GM21528 (cell line): ENCODE data around the gene MICAL2.

Experiments used
- ATAC-seq: cut with Tn5 transposase; IDR thresholded peaks from one replicate; pipeline ENCODE4 v1.9.1; 2021; ENCODE audit warnings: mild to moderate bottlenecking, moderate library complexity; ENCODE audit not compliant: unreplicated experiment, low FRiP score

MICAL2 gene

GRCh38 chr11:12261551-12261950 is 151.2 kb downstream of the MICAL2 start:
- no peak for ATAC-seq

- no peak for ATAC-seq
These were observed 152.8 kb downstream of the MICAL2 start for GRCh38 chr11:12263141-12263693.

GRCh38 chr11:12264361-12264760 is 154.0 kb downstream of the MICAL2 start:
- no peak for ATAC-seq

GRCh38 chr11:12266132-12266531 is 155.7 kb downstream of the MICAL2 start:
- ATAC-seq: no peak

- ATAC-seq: no peak
These were observed 156.6 kb downstream of the MICAL2 start for GRCh38 chr11:12266943-12267342.

- no peak for ATAC-seq
These were observed 157.5 kb downstream of the MICAL2 start for GRCh38 chr11:12267921-12268320.

- ATAC-seq: no peak
These were observed 158.7 kb downstream of the MICAL2 start for GRCh38 chr11:12269104-12269441.

GRCh38 chr11:12269446-12270214 is 159.2 kb downstream of the MICAL2 start:
- no peak for ATAC-seq

GRCh38 chr11:12270215-12270797 is 159.9 kb downstream of the MICAL2 start:
- no peak for ATAC-seq

DNA sequence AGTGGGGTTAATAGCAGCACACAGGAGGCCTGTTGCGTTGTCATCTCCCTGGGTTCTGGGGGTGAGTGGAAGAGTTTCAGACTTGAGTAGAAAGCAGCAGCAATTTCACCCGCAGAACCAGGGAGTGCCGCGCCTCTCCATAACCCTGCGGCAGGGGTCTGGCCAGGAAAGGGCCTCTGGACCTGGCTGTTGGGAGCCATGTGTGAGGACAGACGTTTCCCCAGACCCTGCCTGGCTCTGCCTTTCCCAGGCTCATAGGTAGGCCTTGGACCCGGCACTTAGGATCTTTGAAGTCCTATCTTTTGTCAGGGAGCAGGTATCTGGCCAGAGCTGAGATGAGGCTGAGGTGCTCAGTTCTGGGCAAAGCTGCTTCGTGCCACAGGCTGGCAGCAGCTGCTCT is 160.4 kb downstream of the MICAL2 start:
- no peak for ATAC-seq

GRCh38 chr11:12271241-12271640 is 160.9 kb downstream of the MICAL2 start:
- ATAC-seq: no peak

DNA sequence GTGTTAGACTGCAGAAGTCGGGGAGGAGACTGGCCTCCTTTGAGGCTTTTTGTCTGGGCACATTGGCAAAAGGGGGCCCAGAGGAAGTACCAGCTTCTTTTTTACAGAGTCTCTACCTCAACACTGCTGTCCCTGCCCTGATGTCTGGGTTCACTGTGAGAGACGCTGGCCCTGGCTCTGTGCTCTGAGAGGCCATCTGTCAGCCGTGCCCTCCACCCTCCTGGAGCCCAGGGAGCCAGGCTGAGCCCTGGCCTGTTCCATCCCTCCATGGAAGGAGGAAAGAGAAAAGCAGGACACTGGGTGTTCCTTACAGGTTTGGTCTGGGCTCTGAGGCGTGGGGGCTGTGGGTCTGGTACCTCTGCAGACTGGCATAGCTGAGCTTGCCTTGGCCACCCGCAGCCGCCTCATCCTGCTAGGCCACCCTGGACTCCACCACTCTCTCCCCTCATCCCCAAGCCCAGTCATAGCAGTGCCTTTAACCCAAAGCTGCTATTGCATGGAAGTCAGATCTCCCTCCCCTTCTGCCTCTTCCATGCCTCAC is 161.5 kb downstream of the MICAL2 start:
- no peak for ATAC-seq

- ATAC-seq: no peak
These were observed 162.6 kb downstream of the MICAL2 start for GRCh38 chr11:12272821-12273617.

DNA sequence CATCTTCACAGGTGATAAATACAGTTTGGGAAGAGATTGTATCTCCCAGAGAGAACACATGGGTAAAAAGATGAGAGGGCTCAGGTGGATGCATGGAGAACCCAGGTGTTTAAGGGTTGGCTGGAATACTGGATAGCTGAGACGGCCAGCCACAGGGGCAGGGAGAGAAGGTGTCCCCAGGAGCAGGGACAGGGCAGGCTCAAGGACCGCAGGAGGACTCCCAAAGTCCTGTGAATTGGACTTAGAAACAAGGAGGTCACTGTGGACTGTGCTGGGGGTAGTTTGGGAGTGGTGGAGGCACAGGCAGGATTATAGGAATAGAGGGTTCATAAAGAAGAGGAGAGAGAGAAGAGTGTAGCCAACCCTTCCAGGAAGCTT is 163.2 kb downstream of the MICAL2 start:
- ATAC-seq: no peak

- ATAC-seq: no peak
These were observed 163.7 kb downstream of the MICAL2 start for GRCh38 chr11:12274056-12274455.

DNA sequence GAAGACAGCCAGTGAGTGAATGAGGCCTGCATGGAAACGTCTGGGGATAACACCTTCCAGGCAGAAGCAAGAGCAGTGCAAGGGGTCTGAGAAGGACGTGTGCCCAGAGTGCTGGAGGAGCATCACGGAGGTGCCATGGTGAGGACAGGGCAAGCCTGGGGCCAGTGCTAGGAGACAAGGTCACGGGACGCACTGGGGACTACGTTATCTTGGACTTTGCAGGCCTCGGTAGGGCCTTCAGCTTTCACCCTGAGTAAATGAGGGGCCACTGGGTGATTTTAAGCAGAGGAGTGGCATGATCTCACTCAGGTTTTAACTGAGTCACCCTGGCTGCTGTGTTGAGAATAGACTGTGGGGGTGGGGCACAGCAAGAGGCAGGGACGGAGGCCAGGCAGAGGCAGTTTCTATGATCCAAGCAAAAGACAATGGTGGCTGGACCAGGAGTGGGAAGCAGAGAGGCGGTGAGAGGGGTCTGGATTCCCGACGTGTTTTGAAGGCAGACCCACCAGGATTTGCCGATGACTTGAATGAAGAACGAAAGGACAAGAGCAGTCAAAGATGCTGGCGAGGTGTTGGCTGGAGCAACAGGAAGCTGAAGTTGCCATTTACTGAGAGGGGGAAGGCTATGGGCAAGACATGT is 164.3 kb downstream of the MICAL2 start:
- no peak for ATAC-seq

- ATAC-seq: no peak
These were observed 165.4 kb downstream of the MICAL2 start for GRCh38 chr11:12275818-12276217.

DNA sequence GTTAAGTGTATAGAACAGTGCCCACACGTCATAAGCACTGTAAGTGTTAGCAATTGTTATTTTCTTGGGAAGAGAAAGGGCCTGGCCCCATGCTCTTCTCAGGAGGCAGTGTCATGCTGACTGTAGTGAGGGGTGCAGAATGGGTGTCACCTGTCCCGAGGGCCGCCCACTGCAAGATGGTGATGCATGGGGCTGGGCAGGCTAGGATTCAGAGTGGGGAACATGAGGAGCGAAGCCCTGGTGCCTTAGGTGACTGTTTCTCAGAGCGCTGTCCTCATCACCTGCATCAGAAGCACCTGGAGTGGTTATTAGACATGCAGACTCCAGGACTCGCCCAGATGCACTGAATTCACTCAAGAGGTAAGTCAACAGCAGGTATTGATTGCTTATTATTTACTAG is 166.0 kb downstream of the MICAL2 start:
- no peak for ATAC-seq

GRCh38 chr11:12276831-12277475 is 166.6 kb downstream of the MICAL2 start:
- no peak for ATAC-seq
